SJCRH30 (cell line): ENCODE results near the gene TNFRSF1B. TPM values are rescaled to one million over a fixed set of nuclear protein-coding genes. Genes with fewer than 3 reads are reported as not detected.
A peak's percentile ranks its signal among the peaks of the same experiment; 100 is the strongest.

Experiments
- DNase-seq, 2 experiments: peaks; one replicate each; pipeline ENCODE4 v3.0.0-alpha.2; 2015 to 2020
- H3K27ac ChIP-seq: fragments of 250-450 bp; sonication (Bioruptor Pico); 2 replicates; pipeline ENCODE4 v1.5.1; 2020; ENCODE audit warnings: mild to moderate bottlenecking, moderate library complexity
- H3K27me3 ChIP-seq: fragments of 250-450 bp; sonication (Bioruptor Pico); 2 replicates; pipeline ENCODE4 v1.5.1; 2020; ENCODE audit warnings: mild to moderate bottlenecking, moderate library complexity
- H3K36me3 ChIP-seq: fragments of 250-450 bp; sonication (Bioruptor Pico); 2 replicates; pipeline ENCODE4 v1.5.1; 2020; ENCODE audit warnings: mild to moderate bottlenecking, moderate library complexity
- H3K4me1 ChIP-seq: fragments of 250-450 bp; sonication (Bioruptor Pico); 2 replicates; pipeline ENCODE4 v1.5.1; 2020; ENCODE audit warnings: mild to moderate bottlenecking, moderate library complexity
- H3K4me3 ChIP-seq: fragments of 250-450 bp; sonication (Bioruptor Pico); 2 replicates; pipeline ENCODE4 v1.5.1; 2020; ENCODE audit warnings: mild to moderate bottlenecking, moderate library complexity
- H3K9me3 ChIP-seq: fragments of 250-450 bp; sonication (Bioruptor Pico); replicated peaks from 2 replicates; pipeline ENCODE4 v1.5.1; 2020; ENCODE audit warnings: mild to moderate bottlenecking, moderate library complexity
- total RNA-seq: library from RNA; depleted of rRNA; stranded (reverse); fragments of >200 nt; shearing (Covaris generic); gene quantifications from 2 replicates; pipeline ENCODE4 v1.2.3, GENCODE V29; 2014

Gene TNFRSF1B
- total RNA-seq, 1 experiment from 2014 or later = 6.8 TPM

- Histone ChIP-seq H3K27me3 (no peaks in the 10 kb centered on the region), H3K27ac (no peak overlapping the region), H3K36me3 (no peaks in the 10 kb centered on the region), H3K9me3 (no peaks in the 10 kb centered on the region), H3K4me1 (peaks cover 13% of the 10 kb centered on the region), H3K4me3 (no peak overlapping the region)
- DNase-seq = no peak
Observed at GRCh38 chr1:12161324-12161661, 5.5 kb upstream of the TNFRSF1B start.

- Histone ChIP-seq H3K4me3 (no peak overlapping the region), H3K4me1 (peaks cover 13% of the 10 kb centered on the region), H3K27me3 (no peaks in the 10 kb centered on the region), H3K36me3 (no peaks in the 10 kb centered on the region), H3K9me3 (no peaks in the 10 kb centered on the region), H3K27ac (no peak overlapping the region)
- peak; percentile 80 to 88 for DNase-seq
Observed at GRCh38 chr1:12161662-12162458, 4.9 kb upstream of the TNFRSF1B start.

GRCh38 chr1:12162459-12163137, 4.2 kb upstream of the TNFRSF1B start:
- Histone ChIP-seq H3K36me3 (no peaks in the 10 kb centered on the region), H3K27me3 (no peaks in the 10 kb centered on the region), H3K27ac (no peak overlapping the region), H3K4me1 (peaks cover 13% of the 10 kb centered on the region), H3K4me3 (no peak overlapping the region), H3K9me3 (no peaks in the 10 kb centered on the region)
- no peak for DNase-seq

- Histone ChIP-seq H3K4me3 (no peak overlapping the region), H3K9me3 (no peaks in the 10 kb centered on the region), H3K27ac (no peak overlapping the region), H3K4me1 (peaks cover 17% of the 10 kb centered on the region), H3K27me3 (no peaks in the 10 kb centered on the region), H3K36me3 (no peaks in the 10 kb centered on the region)
- no peak for DNase-seq
Observed at GRCh38 chr1:12163210-12163609, 3.6 kb upstream of the TNFRSF1B start.

GRCh38 chr1:12164210-12164609, 2.6 kb upstream of the TNFRSF1B start:
- H3K36me3 ChIP-seq = no peaks in the 10 kb centered on the region
- H3K4me1 ChIP-seq = peaks cover 17% of the 10 kb centered on the region
- DNase-seq = no peak
- H3K27ac ChIP-seq = no peak overlapping the region
- H3K4me3 ChIP-seq = no peak overlapping the region
- no peaks in the 10 kb centered on the region for H3K27me3 ChIP-seq
- H3K9me3 ChIP-seq = no peaks in the 10 kb centered on the region

GRCh38 chr1:12165342-12165741, 1.4 kb upstream of the TNFRSF1B start:
- Histone ChIP-seq H3K4me3 (no peak overlapping the region), H3K27me3 (no peaks in the 10 kb centered on the region), H3K4me1 (peaks cover 17% of the 10 kb centered on the region)

GRCh38 chr1:12167493-12168429, 970 bp downstream of the TNFRSF1B start:
- H3K27ac ChIP-seq = peak overlapping the region; percentile 41; the same call in 1 of the 2 replicates
- no peaks in the 10 kb centered on the region for H3K36me3 ChIP-seq
- peak; percentile 73 to 75 for DNase-seq
- peak overlapping the region; percentile 47 for H3K4me3 ChIP-seq
- no peaks in the 10 kb centered on the region for H3K27me3 ChIP-seq
- no peaks in the 10 kb centered on the region for H3K9me3 ChIP-seq
- H3K4me1 ChIP-seq = peaks cover 8% of the 10 kb centered on the region

More at GRCh38 chr1:12165342-12165741, 1.4 kb upstream of the TNFRSF1B start:
- Histone ChIP-seq H3K27ac (no peak overlapping the region), H3K9me3 (no peaks in the 10 kb centered on the region), H3K36me3 (no peaks in the 10 kb centered on the region)
- DNase-seq = no peak

GRCh38 chr1:12168451-12169160, 1.8 kb downstream of the TNFRSF1B start:
- H3K36me3 ChIP-seq = no peaks in the 10 kb centered on the region
- no peak overlapping the region for H3K27ac ChIP-seq
- H3K4me3 ChIP-seq = no peak overlapping the region
- peaks cover 16% of the 10 kb centered on the region for H3K4me1 ChIP-seq
- DNase-seq = no peak
- H3K27me3 ChIP-seq = no peaks in the 10 kb centered on the region
- H3K9me3 ChIP-seq = no peaks in the 10 kb centered on the region

- no peak overlapping the region for H3K4me3 ChIP-seq
- peaks cover 25% of the 10 kb centered on the region for H3K4me1 ChIP-seq
- H3K9me3 ChIP-seq = no peaks in the 10 kb centered on the region
- DNase-seq = no peak
- no peaks in the 10 kb centered on the region for H3K27me3 ChIP-seq
- H3K27ac ChIP-seq = no peak overlapping the region
- H3K36me3 ChIP-seq = no peaks in the 10 kb centered on the region
Observed at GRCh38 chr1:12169442-12170135, 2.8 kb downstream of the TNFRSF1B start.

- no peaks in the 10 kb centered on the region for H3K9me3 ChIP-seq
- no peak overlapping the region for H3K27ac ChIP-seq
- peaks cover 32% of the 10 kb centered on the region for H3K4me1 ChIP-seq
- no peak for DNase-seq
- H3K4me3 ChIP-seq = no peak overlapping the region
- H3K27me3 ChIP-seq = no peaks in the 10 kb centered on the region
- no peaks in the 10 kb centered on the region for H3K36me3 ChIP-seq
Observed at GRCh38 chr1:12170263-12170671, 3.5 kb downstream of the TNFRSF1B start.

- no peak overlapping the region for H3K4me3 ChIP-seq
- H3K27me3 ChIP-seq = no peaks in the 10 kb centered on the region
- no peak for DNase-seq
- H3K27ac ChIP-seq = no peak overlapping the region
- no peaks in the 10 kb centered on the region for H3K9me3 ChIP-seq
- H3K36me3 ChIP-seq = no peaks in the 10 kb centered on the region
- H3K4me1 ChIP-seq = peaks cover 38% of the 10 kb centered on the region
Observed at GRCh38 chr1:12171206-12172041, 4.6 kb downstream of the TNFRSF1B start.

- Histone ChIP-seq H3K9me3 (no peaks in the 10 kb centered on the region), H3K27ac (no peak overlapping the region), H3K4me1 (peaks cover 38% of the 10 kb centered on the region), H3K4me3 (no peak overlapping the region), H3K36me3 (no peaks in the 10 kb centered on the region), H3K27me3 (no peaks in the 10 kb centered on the region)
- DNase-seq = peak in 1 of 2 experiments; percentile 49
Observed at GRCh38 chr1:12172042-12172851, 5.5 kb downstream of the TNFRSF1B start.
